Effector memory CD4-positive, alpha-beta T cell (primary cell): ENCODE data around the gene CERS4.
"Not testable (repeated sequence)": the region's sequence is repeated elsewhere in the genome, so short reads cannot be mapped to it uniquely, and the experiment has no call there.

Experiments used
- DNase-seq, 3 donors: peaks; one replicate each; pipeline ENCODE4 v3.0.0-alpha.2; 2020
- H3K27ac ChIP-seq: 2 replicates; pipeline ENCODE4 v1.7.0; 2013; ENCODE audit warnings: mild to moderate bottlenecking, low read length, moderate library complexity; ENCODE audit not compliant: insufficient read depth, poor library complexity, severe bottlenecking
- H3K27me3 ChIP-seq: replicated peaks from 2 replicates; pipeline ENCODE4 v1.7.0; 2013; ENCODE audit warnings: mild to moderate bottlenecking, low read length; ENCODE audit not compliant: insufficient read depth, control insufficient read depth, poor library complexity, severe bottlenecking
- H3K36me3 ChIP-seq: 2 replicates; pipeline ENCODE4 v1.7.0; 2013; ENCODE audit warnings: mild to moderate bottlenecking, low read length, moderate library complexity; ENCODE audit not compliant: control insufficient read depth, insufficient read depth
- H3K4me1 ChIP-seq: 2 replicates; pipeline ENCODE4 v1.7.0; 2013; ENCODE audit warnings: low read length, mild to moderate bottlenecking; ENCODE audit not compliant: control insufficient read depth, insufficient read depth, poor library complexity, severe bottlenecking
- H3K4me3 ChIP-seq: 2 replicates; pipeline ENCODE4 v1.7.0; 2013; ENCODE audit warnings: low read length, low read depth, mild to moderate bottlenecking; ENCODE audit not compliant: insufficient read depth, poor library complexity, severe bottlenecking
- H3K9me3 ChIP-seq: 2 replicates; pipeline ENCODE4 v1.7.0; 2013; ENCODE audit warnings: mild to moderate bottlenecking, low read length, moderate library complexity; ENCODE audit not compliant: control insufficient read depth

CERS4 gene

GRCh38 chr19:8259922-8260247 lies 50.7 kb downstream of the CERS4 start:
- Histone ChIP-seq H3K9me3 (no peaks in the 10 kb centered on the region), H3K36me3 (peaks cover 13% of the 10 kb centered on the region), H3K4me1 (no peaks in the 10 kb centered on the region), H3K27me3 (no peaks in the 10 kb centered on the region), H3K27ac (no peak overlapping the region), H3K4me3 (no peak overlapping the region)
- DNase-seq: no peak

- Histone ChIP-seq H3K4me3 (no peak overlapping the region), H3K36me3 (peaks cover 6% of the 10 kb centered on the region), H3K27me3 (no peaks in the 10 kb centered on the region), H3K27ac (no peak overlapping the region), H3K4me1 (no peaks in the 10 kb centered on the region), H3K9me3 (no peaks in the 10 kb centered on the region)
- DNase-seq: no peak
These were observed 52.2 kb downstream of the CERS4 start for GRCh38 chr19:8261347-8261746.

DNA sequence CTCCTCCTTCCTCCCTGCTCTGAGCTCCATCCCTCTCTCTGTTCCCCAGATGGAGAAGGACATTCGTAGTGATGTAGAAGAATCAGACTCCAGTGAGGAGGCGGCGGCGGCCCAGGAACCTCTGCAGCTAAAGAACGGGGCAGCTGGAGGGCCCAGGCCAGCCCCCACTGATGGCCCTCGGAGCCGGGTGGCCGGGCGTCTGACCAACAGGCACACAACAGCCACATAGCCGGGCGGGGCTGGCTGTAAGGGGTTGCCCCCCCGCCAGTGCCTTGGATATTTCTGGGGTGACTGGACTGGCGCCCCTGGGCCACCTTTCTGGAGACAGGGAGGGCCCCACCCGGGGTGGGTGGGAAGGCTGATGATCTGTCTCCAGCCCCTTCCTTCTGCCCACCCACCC lies 52.7 kb downstream of the CERS4 start:
- no peaks in the 10 kb centered on the region for H3K4me1 ChIP-seq
- no peaks in the 10 kb centered on the region for H3K9me3 ChIP-seq
- peaks cover 2% of the 10 kb centered on the region for H3K36me3 ChIP-seq
- no peaks in the 10 kb centered on the region for H3K27me3 ChIP-seq
- no peak overlapping the region for H3K27ac ChIP-seq
- H3K4me3 ChIP-seq: no peak overlapping the region
- no peak for DNase-seq

DNA sequence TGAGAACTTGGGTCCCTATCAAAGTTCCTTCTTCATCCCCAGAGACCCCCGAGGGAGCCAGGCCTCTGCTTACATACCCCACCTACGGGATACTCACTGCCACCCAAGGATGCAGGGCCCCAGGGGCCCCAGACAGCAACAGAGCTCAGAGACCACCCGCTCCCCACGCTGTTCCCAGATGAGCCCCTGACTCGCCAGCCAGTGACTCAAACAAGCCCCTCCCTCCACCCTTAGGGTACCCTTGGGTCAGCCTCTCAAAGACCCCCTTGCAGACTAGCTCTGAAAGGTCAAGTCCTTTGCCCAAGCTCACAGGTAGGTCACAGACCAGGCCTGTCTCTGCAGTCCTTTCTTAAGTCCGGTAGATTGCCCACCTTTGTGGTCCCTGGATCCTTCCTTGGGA lies 53.3 kb downstream of the CERS4 start:
- Histone ChIP-seq H3K27ac (no peak overlapping the region), H3K36me3 (no peaks in the 10 kb centered on the region), H3K4me1 (no peaks in the 10 kb centered on the region), H3K9me3 (no peaks in the 10 kb centered on the region), H3K4me3 (no peak overlapping the region), H3K27me3 (no peaks in the 10 kb centered on the region)
- DNase-seq: no peak

DNA sequence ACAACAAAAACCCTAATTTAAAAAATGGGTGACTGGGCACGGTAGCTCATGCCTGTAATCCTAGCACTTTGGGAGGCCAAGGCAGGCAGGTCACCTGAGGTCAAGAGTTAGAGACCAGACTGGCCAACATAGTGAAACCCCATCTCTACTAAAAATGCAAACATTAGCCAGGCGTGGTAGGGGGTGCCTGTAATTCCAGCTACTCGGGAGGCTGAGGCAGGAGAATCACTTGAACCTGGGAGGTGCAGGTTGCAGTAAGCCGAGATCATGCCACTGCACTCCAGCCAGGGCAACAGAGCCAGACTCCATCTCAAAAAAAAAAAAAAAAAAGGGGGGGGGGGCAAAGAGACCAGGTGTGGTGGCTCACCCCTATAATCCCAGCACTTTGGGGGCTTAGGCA lies 55.1 kb downstream of the CERS4 start:
- H3K36me3 ChIP-seq, H3K9me3 ChIP-seq, H3K4me1 ChIP-seq, H3K27ac ChIP-seq, H3K4me3 ChIP-seq, DNase-seq, H3K27me3 ChIP-seq: not testable (repeated sequence)

DNA sequence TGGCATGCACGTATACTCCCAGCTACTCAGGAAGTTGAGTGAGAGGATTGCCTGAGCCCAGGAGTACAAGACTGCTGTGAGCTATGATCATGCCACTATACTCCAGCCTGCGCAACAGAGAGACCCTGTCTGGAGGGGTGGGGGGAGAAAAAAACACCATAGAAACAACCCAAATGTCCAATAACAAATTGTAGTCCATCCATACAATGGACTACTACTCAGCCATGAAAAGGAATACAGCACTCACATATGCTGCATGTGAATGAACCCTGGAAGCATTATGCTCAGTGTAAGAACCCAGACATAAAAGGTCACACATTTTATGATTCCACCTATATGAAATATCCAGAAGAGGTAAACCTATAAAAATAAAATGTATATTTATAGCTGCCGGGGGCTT lies 56.7 kb downstream of the CERS4 start:
- no peak for DNase-seq
- Histone ChIP-seq H3K36me3 (no peaks in the 10 kb centered on the region), H3K4me1 (no peaks in the 10 kb centered on the region), H3K27ac (no peak overlapping the region), H3K27me3 (no peaks in the 10 kb centered on the region), H3K9me3 (no peaks in the 10 kb centered on the region), H3K4me3 (no peak overlapping the region)

DNA sequence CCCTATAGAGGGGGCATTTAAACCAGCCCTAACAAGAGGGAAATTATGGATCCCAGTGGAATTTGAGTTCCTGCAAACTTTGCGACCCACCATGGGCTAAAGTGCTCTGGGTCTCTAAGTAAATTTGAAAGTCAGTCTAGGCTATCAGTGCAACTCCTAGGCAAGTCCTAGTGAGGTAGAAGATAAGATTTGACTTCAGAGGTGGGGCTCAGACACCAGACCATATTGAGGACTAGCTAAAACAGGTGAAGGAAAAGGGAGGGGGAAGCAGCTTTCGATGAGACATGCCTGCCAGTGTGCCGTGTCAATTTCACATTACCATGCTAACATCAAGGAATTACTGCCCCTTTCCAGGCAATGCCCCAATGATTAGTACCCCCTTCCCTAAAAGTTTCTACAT lies 60.6 kb downstream of the CERS4 start:
- no peak for DNase-seq
- Histone ChIP-seq H3K27ac (peak overlapping the region; percentile 66), H3K4me3 (no peak overlapping the region)

DNA sequence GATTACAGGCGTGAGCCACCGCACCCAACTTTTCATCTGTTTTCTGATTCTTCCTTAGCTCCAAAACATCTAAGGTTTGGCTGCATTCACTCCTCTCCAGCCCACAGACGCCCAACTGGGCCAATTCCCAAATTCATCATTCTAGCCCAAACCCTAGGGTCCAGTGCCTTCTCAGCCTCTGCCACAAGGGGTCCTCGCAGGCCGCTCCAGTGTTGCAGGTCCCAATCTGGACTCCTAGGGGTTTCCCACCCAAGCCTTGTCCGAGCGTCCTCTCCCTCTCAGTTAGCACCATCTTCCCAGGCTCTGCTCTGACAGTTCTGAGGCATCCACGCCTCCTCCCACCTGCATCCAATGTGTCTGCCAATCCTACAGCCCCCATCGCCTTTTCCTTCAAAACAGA lies 67.3 kb downstream of the CERS4 start:
- not testable (repeated sequence) for H3K27ac ChIP-seq, H3K9me3 ChIP-seq, H3K36me3 ChIP-seq, H3K4me3 ChIP-seq, H3K4me1 ChIP-seq, DNase-seq, H3K27me3 ChIP-seq

More for the DNA sequence above, 60.6 kb downstream of the CERS4 start:
- Histone ChIP-seq H3K4me1 (no peaks in the 10 kb centered on the region), H3K36me3 (no peaks in the 10 kb centered on the region), H3K27me3 (no peaks in the 10 kb centered on the region), H3K9me3 (no peaks in the 10 kb centered on the region)

GRCh38 chr19:8291337-8291736 lies 82.2 kb downstream of the CERS4 start:
- H3K27ac ChIP-seq, H3K4me1 ChIP-seq, H3K4me3 ChIP-seq, DNase-seq, H3K27me3 ChIP-seq, H3K36me3 ChIP-seq, H3K9me3 ChIP-seq: not testable (repeated sequence)

DNA sequence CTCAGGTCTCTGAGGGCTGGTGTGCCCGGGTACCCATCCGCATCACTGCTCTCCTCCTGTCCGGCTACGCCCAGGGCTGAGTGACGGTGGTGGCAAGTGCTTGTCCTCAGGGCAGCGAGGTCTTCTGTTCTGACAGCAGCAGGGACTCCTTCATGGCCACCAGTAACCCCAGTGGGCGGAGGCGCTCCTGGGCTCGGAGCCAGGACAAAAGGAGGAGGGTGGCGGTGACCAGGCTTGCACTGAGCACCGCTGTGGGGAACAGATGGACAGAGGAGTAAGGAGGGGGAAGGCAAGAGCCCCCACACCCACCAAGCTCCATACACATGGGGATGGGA lies 93.2 kb downstream of the CERS4 start:
- H3K4me1 ChIP-seq: peaks cover 10% of the 10 kb centered on the region
- no peaks in the 10 kb centered on the region for H3K27me3 ChIP-seq
- H3K9me3 ChIP-seq: no peaks in the 10 kb centered on the region
- H3K27ac ChIP-seq: no peak overlapping the region
- no peak overlapping the region for H3K4me3 ChIP-seq
- no peak for DNase-seq
- H3K36me3 ChIP-seq: peaks cover 9% of the 10 kb centered on the region

DNA sequence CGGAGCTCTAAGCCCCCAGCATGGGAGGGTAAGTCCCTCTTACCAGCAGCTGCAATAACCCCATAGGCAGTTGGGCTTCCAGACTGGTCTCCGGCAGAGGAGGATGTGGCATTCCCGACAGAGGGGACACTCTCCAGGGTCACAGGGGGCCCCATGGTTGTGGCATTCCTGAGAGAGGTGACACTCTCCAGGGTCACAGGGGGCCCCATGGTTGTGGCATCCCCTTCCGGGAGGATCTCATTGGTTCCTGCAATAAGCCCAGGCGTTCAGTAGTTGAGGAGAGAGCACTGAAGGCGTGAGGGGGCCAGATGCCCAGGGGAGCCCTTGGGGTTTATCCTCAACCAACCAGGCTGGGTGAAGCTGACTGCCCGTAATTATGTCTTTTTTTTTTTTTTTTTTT lies 93.6 kb downstream of the CERS4 start:
- Histone ChIP-seq H3K36me3 (peaks cover 9% of the 10 kb centered on the region), H3K9me3 (no peaks in the 10 kb centered on the region), H3K4me1 (peaks cover 14% of the 10 kb centered on the region), H3K4me3 (no peak overlapping the region), H3K27me3 (no peaks in the 10 kb centered on the region), H3K27ac (no peak overlapping the region)
- DNase-seq: no peak
